ENCODE results near the gene FOCAD. TPM values are rescaled to one million over a fixed set of nuclear protein-coding genes. Genes with fewer than 3 reads are reported as not detected.

FOCAD gene
- total and polyA plus RNA-seq, 4 donors: 6.8 to 62.1 (median 27.9) TPM

GRCh38 chr9:20771729-20772128 lies 87.7 kb downstream of the FOCAD start:
- Histone ChIP-seq H3K9me3 (ENCODE audit: control insufficient read depth in 4 of 4, insufficient read depth in 3 of 4, low read length in 3 of 4) (no peaks in the 10 kb centered on the region), H3K4me1 (ENCODE audit: control insufficient read depth in 5 of 5, insufficient read depth in 5 of 5, low read length in 5 of 5) (peaks cover 0 to 2% (median 0%) of the 10 kb centered on the region in 5 donors), H3K27ac (ENCODE audit: low read depth in 1 of 2, low read length in 1 of 2) (no peak overlapping the region), H3K36me3 (ENCODE audit: control insufficient read depth in 4 of 4, insufficient read depth in 4 of 4, low read length in 4 of 4) (peaks cover 6 to 20% (median 10%) of the 10 kb centered on the region in 4 donors), H3K27me3 (ENCODE audit: control insufficient read depth in 3 of 3, insufficient read depth in 3 of 3, low read length in 2 of 3) (no peaks in the 10 kb centered on the region), H3K4me3 (no peak overlapping the region), H3K9ac (ENCODE audit: insufficient read depth in 1 of 2, low read length in 2 of 2) (no peak overlapping the region)
- ATAC-seq (ENCODE audit: insufficient read depth, low FRiP score) (no peak), DNase-seq (no peak)
- TF ChIP-seq CTCF (IDR thresholded peaks at IDR 0.05; ENCODE audit: control extremely low read depth, extremely low read depth): no peak
- WGBS, 2 donors: 89 to 90% methylated on average over 2 of the region's 2 CpGs

- Histone ChIP-seq H3K9me3 (ENCODE audit: control insufficient read depth in 4 of 4, insufficient read depth in 3 of 4, low read length in 3 of 4) (no peaks in the 10 kb centered on the region), H3K4me1 (ENCODE audit: control insufficient read depth in 5 of 5, insufficient read depth in 5 of 5, low read length in 5 of 5) (peaks cover 0 to 2% (median 0%) of the 10 kb centered on the region in 5 donors), H3K9ac (ENCODE audit: insufficient read depth in 1 of 2, low read length in 2 of 2) (no peak overlapping the region), H3K27me3 (ENCODE audit: control insufficient read depth in 3 of 3, insufficient read depth in 3 of 3, low read length in 2 of 3) (no peaks in the 10 kb centered on the region), H3K27ac (ENCODE audit: low read depth in 1 of 2, low read length in 1 of 2) (no peak overlapping the region), H3K4me3 (no peak overlapping the region), H3K36me3 (ENCODE audit: control insufficient read depth in 4 of 4, insufficient read depth in 4 of 4, low read length in 4 of 4) (peaks cover 0 to 12% (median 4%) of the 10 kb centered on the region in 4 donors)
- ATAC-seq (ENCODE audit: insufficient read depth, low FRiP score) (no peak), DNase-seq (no peak)
- 96 to 98% methylated on average over 2 of the region's 2 CpGs for WGBS, 2 donors
- TF ChIP-seq CTCF (IDR thresholded peaks at IDR 0.05; ENCODE audit: control extremely low read depth, extremely low read depth): no peak
These were observed 91.6 kb downstream of the FOCAD start for GRCh38 chr9:20775683-20776082.

GRCh38 chr9:20781092-20781491 lies 97.0 kb downstream of the FOCAD start:
- no peak overlapping the region for H3K27ac ChIP-seq (ENCODE audit: low read depth in 1 of 2, low read length in 1 of 2)
- no peak overlapping the region for H3K9ac ChIP-seq (ENCODE audit: insufficient read depth in 1 of 2, low read length in 2 of 2)
- no peaks in the 10 kb centered on the region for H3K9me3 ChIP-seq (ENCODE audit: control insufficient read depth in 4 of 4, insufficient read depth in 3 of 4, low read length in 3 of 4)
- peaks cover 0 to 3% (median 0%) of the 10 kb centered on the region in 5 donors for H3K4me1 ChIP-seq (ENCODE audit: control insufficient read depth in 5 of 5, insufficient read depth in 5 of 5, low read length in 5 of 5)
- H3K36me3 ChIP-seq (ENCODE audit: control insufficient read depth in 4 of 4, insufficient read depth in 4 of 4, low read length in 4 of 4): peaks cover 0 to 3% (median 2%) of the 10 kb centered on the region in 4 donors
- H3K4me3 ChIP-seq: no peak overlapping the region
- peak in 2 of 3 donors; percentile 4 to 34 for DNase-seq
- no peak for ATAC-seq (ENCODE audit: insufficient read depth, low FRiP score)
- no peaks in the 10 kb centered on the region for H3K27me3 ChIP-seq (ENCODE audit: control insufficient read depth in 3 of 3, insufficient read depth in 3 of 3, low read length in 2 of 3)
- no peak for TF ChIP-seq CTCF (IDR thresholded peaks at IDR 0.05; ENCODE audit: control extremely low read depth, extremely low read depth)

- Histone ChIP-seq H3K4me3 (no peak overlapping the region), H3K9ac (ENCODE audit: insufficient read depth in 1 of 2, low read length in 2 of 2) (no peak overlapping the region), H3K9me3 (ENCODE audit: control insufficient read depth in 4 of 4, insufficient read depth in 3 of 4, low read length in 3 of 4) (no peaks in the 10 kb centered on the region), H3K4me1 (ENCODE audit: control insufficient read depth in 5 of 5, insufficient read depth in 5 of 5, low read length in 5 of 5) (peaks cover 0 to 3% (median 0%) of the 10 kb centered on the region in 5 donors), H3K27ac (ENCODE audit: low read depth in 1 of 2, low read length in 1 of 2) (no peak overlapping the region), H3K36me3 (ENCODE audit: control insufficient read depth in 4 of 4, insufficient read depth in 4 of 4, low read length in 4 of 4) (peaks cover 0 to 3% (median 2%) of the 10 kb centered on the region in 4 donors), H3K27me3 (ENCODE audit: control insufficient read depth in 3 of 3, insufficient read depth in 3 of 3, low read length in 2 of 3) (no peaks in the 10 kb centered on the region)
- no peak for ATAC-seq (ENCODE audit: insufficient read depth, low FRiP score)
- 94 to 96% methylated on average over 5 of the region's 5 CpGs for WGBS, 2 donors
- no peak for TF ChIP-seq CTCF (IDR thresholded peaks at IDR 0.05; ENCODE audit: control extremely low read depth, extremely low read depth)
- DNase-seq: no peak
These were observed 98.2 kb downstream of the FOCAD start for GRCh38 chr9:20782289-20782688.
